GM18873 (cell line): ENCODE measurements around the gene GCH1.
"Not testable (repeated sequence)": the region's sequence is repeated elsewhere in the genome, so short reads cannot be mapped to it uniquely, and the experiment has no call there.

Experiments used
- ATAC-seq: cut with Tn5 transposase; IDR thresholded peaks from one replicate; pipeline ENCODE4 v1.9.1; 2021; ENCODE audit warnings: mild to moderate bottlenecking, moderate library complexity, moderate number of reproducible peaks; ENCODE audit not compliant: unreplicated experiment, low FRiP score

GCH1 gene

GRCh38 chr14:54909817-54910558, 7.4 kb upstream of the GCH1 start:
- ATAC-seq = no peak

DNA sequence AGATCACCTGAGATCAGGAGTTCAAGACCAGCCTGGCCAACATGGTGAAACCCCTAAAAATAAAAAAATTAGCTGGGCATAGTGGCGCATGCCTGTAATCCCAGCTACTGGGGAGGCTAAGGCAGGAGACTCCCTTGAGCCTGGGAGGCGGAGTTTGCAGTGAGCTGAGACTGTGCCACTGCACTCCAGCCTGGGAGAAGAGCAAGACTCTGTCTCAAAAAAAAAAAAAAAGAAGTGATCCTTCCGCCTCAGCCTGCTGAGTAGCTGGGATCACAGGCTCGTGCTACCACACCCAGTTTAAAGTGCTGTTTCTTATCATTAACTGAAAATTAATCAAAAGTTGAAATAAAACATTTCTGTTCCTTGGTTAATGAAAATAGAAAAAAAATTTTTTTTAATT, 6.3 kb upstream of the GCH1 start:
- not testable (repeated sequence) for ATAC-seq

- no peak for ATAC-seq
These were observed 5.6 kb upstream of the GCH1 start for GRCh38 chr14:54908190-54908589.

- ATAC-seq = no peak
These were observed 3.4 kb upstream of the GCH1 start for GRCh38 chr14:54906075-54906474.

DNA sequence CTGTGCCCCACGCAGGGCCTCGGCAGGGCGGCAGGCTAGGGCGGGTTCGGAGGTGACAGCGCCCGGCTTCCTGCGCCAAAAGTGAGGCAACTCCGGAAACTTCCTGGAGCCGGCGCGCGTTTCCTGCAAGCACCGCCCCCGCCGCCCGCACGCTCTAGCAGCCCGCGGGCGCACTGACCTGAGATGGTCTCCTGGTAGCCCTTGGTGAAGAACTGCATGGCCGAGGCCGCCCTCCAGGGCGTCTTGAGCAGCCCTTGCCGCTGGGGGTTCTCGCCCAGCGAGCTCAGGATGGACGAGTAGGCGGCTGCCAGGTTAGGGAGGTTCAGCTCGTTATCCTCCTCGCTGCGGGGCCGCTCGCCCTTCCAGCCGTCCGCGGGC, 494 bp downstream of the GCH1 start:
- peak; percentile 40 for ATAC-seq

- no peak for ATAC-seq
These were observed 1.1 kb downstream of the GCH1 start for GRCh38 chr14:54901380-54902142.

DNA sequence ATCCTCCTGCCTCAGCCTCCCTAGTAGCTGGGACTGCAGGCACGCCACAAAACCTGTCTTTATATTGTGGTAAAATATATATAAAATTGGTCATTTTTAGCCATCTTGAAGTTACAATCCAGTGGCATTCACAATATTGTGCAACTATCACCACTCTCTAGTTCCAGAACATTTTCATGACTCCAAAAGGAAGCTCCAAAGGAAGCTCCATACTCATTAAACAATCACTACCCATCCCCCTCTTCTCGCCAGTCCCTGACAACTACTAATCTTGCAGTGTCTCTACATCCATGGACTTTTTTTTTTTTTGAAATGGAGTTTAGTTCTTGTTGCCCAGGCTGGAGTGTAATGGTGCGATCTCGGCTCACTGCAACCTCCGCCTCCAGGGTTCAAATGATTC, 3.1 kb downstream of the GCH1 start:
- no peak for ATAC-seq

GRCh38 chr14:54897809-54898555, 4.6 kb downstream of the GCH1 start:
- ATAC-seq = not testable (repeated sequence)

DNA sequence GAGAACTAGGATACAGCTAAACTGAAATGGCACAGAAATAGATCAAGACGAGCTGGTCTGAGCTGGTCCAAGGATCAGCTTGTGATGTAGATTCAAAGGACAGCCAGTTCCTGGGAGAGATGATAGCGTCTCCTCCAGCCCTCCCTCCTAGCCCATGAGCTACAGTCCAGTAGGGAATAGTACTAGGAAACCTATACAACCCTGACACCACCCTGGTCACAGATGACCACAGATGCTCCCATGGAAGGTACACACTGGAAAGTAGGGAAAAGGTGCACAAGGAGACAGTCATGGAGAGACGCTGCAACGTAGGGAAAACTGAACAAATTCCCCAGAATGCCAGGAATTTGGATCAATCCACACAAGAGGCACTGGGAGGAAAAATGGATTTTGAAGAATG, 6.9 kb downstream of the GCH1 start:
- no peak for ATAC-seq

GRCh38 chr14:54894995-54895394, 7.6 kb downstream of the GCH1 start:
- ATAC-seq = no peak

GRCh38 chr14:54893151-54893760, 9.4 kb downstream of the GCH1 start:
- ATAC-seq = no peak

DNA sequence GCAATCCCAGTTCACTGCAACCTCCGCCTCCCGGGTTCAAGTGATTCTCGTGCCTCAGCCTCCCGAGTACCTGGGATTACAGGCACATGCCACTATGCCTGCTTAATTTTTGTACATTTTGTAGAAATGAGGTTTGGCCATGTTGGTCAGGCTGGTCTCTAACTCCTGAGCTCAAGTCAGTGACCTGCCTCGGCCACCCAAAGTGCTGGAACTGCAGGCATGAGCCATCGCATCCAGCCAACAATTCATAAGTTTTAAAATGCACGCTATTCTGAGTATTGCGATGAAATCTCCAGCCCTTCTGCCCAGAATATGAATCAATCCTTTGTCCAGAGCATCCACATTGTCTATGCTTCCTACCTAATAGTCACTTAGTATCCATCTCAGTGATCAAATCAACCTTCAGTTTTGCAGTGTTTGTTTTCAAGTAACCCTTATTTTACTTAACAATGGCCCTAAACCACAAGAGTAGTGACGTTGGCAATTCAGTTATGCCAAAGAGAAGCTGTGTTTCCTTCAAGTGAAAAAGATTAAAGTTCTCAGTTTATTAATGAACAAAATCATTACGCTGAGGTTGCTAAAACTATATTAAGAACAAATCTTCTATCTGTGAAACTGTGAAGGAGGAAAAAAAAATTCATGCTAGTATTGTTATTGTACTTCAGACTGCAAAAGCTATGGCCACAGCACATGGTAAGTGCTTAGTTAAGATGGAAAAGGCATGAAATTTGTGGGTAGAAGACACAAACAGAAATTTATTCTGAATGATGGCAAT, 11.0 kb downstream of the GCH1 start:
- ATAC-seq = no peak

- ATAC-seq = no peak
These were observed 11.8 kb downstream of the GCH1 start for GRCh38 chr14:54890788-54891187.

DNA sequence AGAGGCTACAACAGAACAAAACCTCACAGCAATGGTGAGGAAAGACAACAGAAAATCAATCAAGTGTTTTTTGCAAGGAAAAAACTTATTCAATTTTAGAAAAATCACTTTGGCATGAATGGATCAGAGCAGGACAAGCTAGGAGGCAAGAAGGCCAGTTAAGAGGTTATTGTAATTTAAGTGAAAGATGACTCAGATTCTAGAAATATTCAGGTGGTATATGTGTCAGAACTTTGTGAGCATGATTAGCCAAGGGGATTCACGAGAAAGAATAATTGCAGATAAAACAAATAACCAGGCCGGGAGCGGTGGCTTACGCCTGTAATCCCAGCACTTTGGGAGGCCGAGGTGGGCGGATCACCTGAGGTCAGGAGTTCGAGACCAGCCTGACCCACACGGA, 12.7 kb downstream of the GCH1 start:
- no peak for ATAC-seq

DNA sequence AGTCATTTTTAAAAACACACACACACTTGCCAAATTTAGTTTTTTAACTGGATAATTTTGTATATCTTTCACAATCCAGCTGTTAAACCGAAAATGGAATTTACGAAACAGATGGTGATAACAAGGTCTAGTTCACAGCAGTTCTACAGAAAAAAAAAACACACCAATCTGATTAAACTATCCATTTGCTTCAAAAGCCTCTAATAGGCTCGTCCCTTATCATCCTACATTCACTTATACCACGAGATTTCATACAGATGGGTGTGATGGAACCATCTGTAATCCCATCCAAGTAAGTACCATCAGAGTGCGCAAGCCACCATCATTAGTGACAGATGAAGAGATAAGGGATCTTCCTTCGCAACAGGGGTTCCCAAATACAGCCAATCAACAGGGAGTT, 20.1 kb downstream of the GCH1 start:
- no peak for ATAC-seq

DNA sequence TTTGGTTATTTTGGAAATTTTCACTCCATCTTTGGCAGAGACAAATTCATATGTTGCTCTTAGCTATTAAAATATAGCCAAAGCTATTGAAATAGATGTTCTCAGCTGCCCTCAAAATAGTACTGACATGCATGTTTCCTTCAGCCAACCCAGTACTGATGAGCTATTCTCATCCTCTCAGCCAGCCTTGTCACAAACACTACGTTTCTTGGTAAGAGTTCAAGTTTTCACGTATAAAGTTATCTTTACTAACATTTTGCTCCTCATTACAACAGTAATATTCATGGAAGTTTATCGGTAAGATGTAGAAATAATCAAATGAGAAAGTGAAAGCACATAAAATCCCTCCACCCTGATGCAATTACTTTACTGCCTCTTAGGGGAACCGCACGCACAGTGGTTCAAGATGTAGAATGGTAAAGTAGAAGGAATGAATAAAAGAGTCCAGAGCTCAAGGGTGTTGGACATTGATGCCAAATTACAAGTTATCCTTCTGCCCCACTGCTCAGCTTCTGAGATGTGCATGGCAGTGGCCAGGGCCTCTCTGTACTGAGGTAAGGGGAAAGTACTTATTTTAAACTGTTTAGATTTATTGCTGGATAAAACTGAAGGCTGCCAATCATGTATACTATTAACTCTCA, 20.7 kb downstream of the GCH1 start:
- peak; percentile 26 for ATAC-seq

- ATAC-seq = peak; percentile 45
These were observed 21.3 kb downstream of the GCH1 start for GRCh38 chr14:54881235-54881760.

DNA sequence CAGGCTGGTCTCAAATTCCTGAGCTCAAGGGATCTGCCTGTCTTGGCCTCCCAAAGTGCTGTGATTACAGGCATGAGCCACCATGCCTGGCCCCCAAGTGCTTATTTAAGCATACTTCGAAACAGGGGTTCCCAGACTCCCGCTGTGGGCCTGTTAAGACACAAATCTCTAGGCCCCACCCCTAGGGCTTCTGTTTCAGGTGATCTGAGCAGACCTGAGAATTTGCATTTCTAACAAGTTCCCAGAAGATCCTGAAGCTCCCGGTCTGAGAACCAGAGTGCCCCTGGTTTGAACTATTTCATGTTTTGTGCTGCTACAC, 25.0 kb downstream of the GCH1 start:
- no peak for ATAC-seq

GRCh38 chr14:54877015-54877702, 25.5 kb downstream of the GCH1 start:
- no peak for ATAC-seq
